HG03095 (cell line): ENCODE measurements around the gene LRRC49.
"Not testable (repeated sequence)": the region's sequence is repeated elsewhere in the genome, so short reads cannot be mapped to it uniquely, and the experiment has no call there.

Experiments used
- ATAC-seq: cut with Tn5 transposase; IDR thresholded peaks from one replicate; pipeline ENCODE4 v1.9.1; 2021; ENCODE audit warnings: moderate library complexity; ENCODE audit not compliant: unreplicated experiment

The LRRC49 gene

GRCh38 chr15:70892002-70892911, at the start of gene LRRC49, which contains the start of gene THAP10:
Gene LRRC49 (plus strand): TSS chr15:70892826. CDS start chr15:70892895, 69 bp downstream.
Gene THAP10 (minus strand): TSS chr15:70892433. CDS start chr15:70892272, 161 bp downstream.
- peak; percentile 69 for ATAC-seq

- no peak for ATAC-seq
Observed at GRCh38 chr15:70845602-70846360, 46.8 kb upstream of the LRRC49 start.

- ATAC-seq, result no peak
Observed at GRCh38 chr15:70851889-70852288, 40.7 kb upstream of the LRRC49 start.

- no peak for ATAC-seq
Observed at GRCh38 chr15:70852501-70853317, 39.9 kb upstream of the LRRC49 start.

- ATAC-seq, result no peak
Observed at GRCh38 chr15:70853318-70853972, 39.2 kb upstream of the LRRC49 start.

GRCh38 chr15:70853973-70854665, 38.5 kb upstream of the LRRC49 start, which contains the start of gene LARP6:
Gene LARP6 (minus strand): TSS chr15:70854157. CDS start chr15:70854088, 69 bp downstream.
- ATAC-seq, result no peak

- ATAC-seq, result no peak
Observed at GRCh38 chr15:70854666-70854976, 38.0 kb upstream of the LRRC49 start.

- no peak for ATAC-seq
Observed at GRCh38 chr15:70855764-70856163, 36.9 kb upstream of the LRRC49 start.

- ATAC-seq, result no peak
Observed at GRCh38 chr15:70856177-70856883, 36.3 kb upstream of the LRRC49 start.

- ATAC-seq, result no peak
Observed at GRCh38 chr15:70856884-70857561, 35.6 kb upstream of the LRRC49 start.

- no peak for ATAC-seq
Observed at GRCh38 chr15:70857562-70858285, 34.9 kb upstream of the LRRC49 start.

GRCh38 chr15:70858614-70859321, 33.9 kb upstream of the LRRC49 start:
- ATAC-seq, result not testable (repeated sequence)

- ATAC-seq, result no peak
Observed at GRCh38 chr15:70859322-70859908, 33.2 kb upstream of the LRRC49 start.

GRCh38 chr15:70859998-70860397, 32.6 kb upstream of the LRRC49 start:
- ATAC-seq, result no peak

- no peak for ATAC-seq
Observed at GRCh38 chr15:70863450-70864218, 29.0 kb upstream of the LRRC49 start.

GRCh38 chr15:70866982-70867641, 25.5 kb upstream of the LRRC49 start:
- no peak for ATAC-seq
